Activated CD4-positive, CD25-positive, alpha-beta regulatory T cell treated with anti-CD3 and anti-CD28 coated beads, Interleukin-2, amount 50 U/mL, for 16 hours (primary cell): ENCODE data around the gene MRNIP.

Experiments used
- DNase-seq: peaks from one replicate; pipeline ENCODE4 v3.0.0-alpha.2; 2020; ENCODE audit warnings: low read depth, low spot score

Gene MRNIP

GRCh38 chr5:179858586-179859427 lies at the start of gene MRNIP:
Gene MRNIP, minus strand, starts transcription at chr5:179858817. Its CDS starts 21 bp downstream, at chr5:179858796.
- DNase-seq = peak; percentile 72

- DNase-seq = peak; percentile 47
Observed at GRCh38 chr5:179907556-179908324, 49.1 kb upstream of the MRNIP start, which contains the start of gene TBC1D9B. Gene TBC1D9B, minus strand, starts transcription at chr5:179907897. Its CDS starts 76 bp downstream, at chr5:179907821.

- no peak for DNase-seq
Observed at GRCh38 chr5:179906795-179907555, 48.4 kb upstream of the MRNIP start.

GRCh38 chr5:179906294-179906794 lies 47.7 kb upstream of the MRNIP start:
- no peak for DNase-seq

GRCh38 chr5:179905161-179905560 lies 46.5 kb upstream of the MRNIP start:
- DNase-seq = no peak

- DNase-seq = no peak
Observed at GRCh38 chr5:179904463-179905160, 46.0 kb upstream of the MRNIP start.

GRCh38 chr5:179902763-179903158 lies 44.1 kb upstream of the MRNIP start:
- DNase-seq = no peak

GRCh38 chr5:179901915-179902762 lies 43.5 kb upstream of the MRNIP start:
- no peak for DNase-seq

- no peak for DNase-seq
Observed at GRCh38 chr5:179901462-179901861, 42.8 kb upstream of the MRNIP start.

GRCh38 chr5:179900711-179901110 lies 42.1 kb upstream of the MRNIP start:
- no peak for DNase-seq

- no peak for DNase-seq
Observed at GRCh38 chr5:179900206-179900605, 41.6 kb upstream of the MRNIP start.

GRCh38 chr5:179895861-179896260 lies 37.2 kb upstream of the MRNIP start:
- no peak for DNase-seq

- DNase-seq = no peak
Observed at GRCh38 chr5:179893958-179894895, 35.6 kb upstream of the MRNIP start.

GRCh38 chr5:179893076-179893957 lies 34.7 kb upstream of the MRNIP start:
- DNase-seq = no peak

- DNase-seq = no peak
Observed at GRCh38 chr5:179892255-179892654, 33.6 kb upstream of the MRNIP start.

- DNase-seq = no peak
Observed at GRCh38 chr5:179890751-179891682, 32.4 kb upstream of the MRNIP start.

- no peak for DNase-seq
Observed at GRCh38 chr5:179889885-179890284, 31.3 kb upstream of the MRNIP start.
